B cell (primary cell): ENCODE measurements around the gene LONRF2.

Experiments used
- EZH2 ChIP-seq: IDR thresholded peaks from 2 replicates; pipeline ENCODE4 v1.6.1; 2012; ENCODE audit warnings: borderline replicate concordance, low read depth, mild to moderate bottlenecking, moderate library complexity, low read length; ENCODE audit not compliant: insufficient read depth, poor library complexity, severe bottlenecking
- TF ChIP-seq, protein P1 (sequence below): fragments of 200-600 bp; IDR thresholded peaks from one replicate; pipeline ENCODE4 v1.8.0; 2022; ENCODE audit warnings: antibody characterized with exemption, mild to moderate bottlenecking

- TF ChIP-seq, protein P1, sequence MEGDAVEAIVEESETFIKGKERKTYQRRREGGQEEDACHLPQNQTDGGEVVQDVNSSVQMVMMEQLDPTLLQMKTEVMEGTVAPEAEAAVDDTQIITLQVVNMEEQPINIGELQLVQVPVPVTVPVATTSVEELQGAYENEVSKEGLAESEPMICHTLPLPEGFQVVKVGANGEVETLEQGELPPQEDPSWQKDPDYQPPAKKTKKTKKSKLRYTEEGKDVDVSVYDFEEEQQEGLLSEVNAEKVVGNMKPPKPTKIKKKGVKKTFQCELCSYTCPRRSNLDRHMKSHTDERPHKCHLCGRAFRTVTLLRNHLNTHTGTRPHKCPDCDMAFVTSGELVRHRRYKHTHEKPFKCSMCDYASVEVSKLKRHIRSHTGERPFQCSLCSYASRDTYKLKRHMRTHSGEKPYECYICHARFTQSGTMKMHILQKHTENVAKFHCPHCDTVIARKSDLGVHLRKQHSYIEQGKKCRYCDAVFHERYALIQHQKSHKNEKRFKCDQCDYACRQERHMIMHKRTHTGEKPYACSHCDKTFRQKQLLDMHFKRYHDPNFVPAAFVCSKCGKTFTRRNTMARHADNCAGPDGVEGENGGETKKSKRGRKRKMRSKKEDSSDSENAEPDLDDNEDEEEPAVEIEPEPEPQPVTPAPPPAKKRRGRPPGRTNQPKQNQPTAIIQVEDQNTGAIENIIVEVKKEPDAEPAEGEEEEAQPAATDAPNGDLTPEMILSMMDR: no peak
- TF ChIP-seq EZH2: no peak
These were observed 69.2 kb downstream of the LONRF2 start for GRCh38 chr2:100252811-100253698.
